GM12878 (cell line): ENCODE results near the gene RIOK1. TPM values are rescaled to one million over a fixed set of nuclear protein-coding genes. Genes with fewer than 3 reads are reported as not detected.

Experiments used
- ATAC-seq: fragments of 200-7000 bp; cut with Tn5 transposase; 3 replicates; pipeline ENCODE4 v1.9.1; 2020; ENCODE audit warnings: mild to moderate bottlenecking, moderate library complexity
- BruUV-seq: library from RNA; stranded (reverse); fragments of 400-500 nt; replicated peaks from 2 replicates; lab custom pipeline; 2021; lab: Mats Ljungman, UMichigan
- CTCF ChIA-PET: fragments of 300-600 bp; sonication (Branson Sonifier 250); formaldehyde crosslinking; extraction: SDS; loops from one replicate; lab custom pipeline; 2021; ENCODE audit warnings: inconsistent platforms; lab: Yijun Ruan, JAX
- POLR2A ChIA-PET: fragments of 350-600 bp; formaldehyde crosslinking; extraction: SDS; loops from one replicate; lab custom pipeline; 2021; ENCODE audit warnings: inconsistent platforms; lab: Charles Lee
- RAD21 ChIA-PET: fragments of 300-600 bp; sonication (Branson Sonifier 250); formaldehyde crosslinking; loops from one replicate; lab custom pipeline; 2023; ENCODE audit warnings: antibody characterized with exemption; ENCODE audit not compliant: unreplicated experiment; lab: Charles Lee
- SMC1A ChIA-PET: fragments of 300-600 bp; sonication (Branson Sonifier 250); formaldehyde crosslinking; loops from one replicate; lab custom pipeline; 2023; ENCODE audit not compliant: unreplicated experiment, uncharacterized antibody; lab: Charles Lee
- DNase-seq: peaks from one replicate; pipeline ENCODE4 v3.0.0-alpha.2; 2011; ENCODE audit warnings: low read depth, low spot score
- FAIRE-seq: peaks from 3 replicates; lab custom pipeline; 2011; peaks lifted over from hg19 to GRCh38; lab: Jason Lieb, UNC
- H2AFZ ChIP-seq: 2 replicates; pipeline ENCODE4 v1.6.0; 2011; ENCODE audit warnings: low read depth, low read length, control low read depth; ENCODE audit not compliant: control insufficient read depth
- H3K27ac ChIP-seq: 2 replicates; pipeline ENCODE4 v1.5.1; 2011; ENCODE audit warnings: control low read depth; ENCODE audit not compliant: control insufficient read depth, insufficient read depth
- H3K27me3 ChIP-seq, 2 experiments: replicated peaks in 1 of 2; 2 replicates each; pipeline versions ENCODE4 v1.6.0 to v1.6.1; 2011; ENCODE audit warnings: low read length in 1 of 2; ENCODE audit not compliant: control insufficient read depth in 2 of 2, insufficient read depth in 2 of 2
- H3K36me3 ChIP-seq, 2 experiments: 2 replicates each; pipeline ENCODE4 v1.5.1; 2011; ENCODE audit warnings: low read length in 1 of 2; ENCODE audit not compliant: control insufficient read depth in 2 of 2, insufficient read depth in 2 of 2
- H3K4me1 ChIP-seq: 2 replicates; pipeline ENCODE4 v1.6.1; 2011; ENCODE audit warnings: mild to moderate bottlenecking, low read length, moderate library complexity, mixed read lengths; ENCODE audit not compliant: control insufficient read depth, insufficient read depth
- H3K4me2 ChIP-seq: 2 replicates; pipeline ENCODE4 v1.6.0; 2011; ENCODE audit warnings: control low read depth; ENCODE audit not compliant: control insufficient read depth, insufficient read depth
- H3K4me3 ChIP-seq: fragments of 200-600 bp; sonication (generic); 2 replicates; pipeline ENCODE4 v1.5.1; 2016
- H3K79me2 ChIP-seq: 2 replicates; pipeline ENCODE4 v1.6.0; 2011; ENCODE audit warnings: low read length; ENCODE audit not compliant: control insufficient read depth, insufficient read depth
- H3K9ac ChIP-seq: 2 replicates; pipeline ENCODE4 v1.8.0; 2011; ENCODE audit warnings: low read length, control low read depth, mixed read lengths; ENCODE audit not compliant: control insufficient read depth, insufficient read depth
- H3K9me3 ChIP-seq: replicated peaks from 3 replicates; pipeline ENCODE4 v1.5.1; 2011; ENCODE audit warnings: mild to moderate bottlenecking, low read length; ENCODE audit not compliant: control insufficient read depth, insufficient read depth
- H4K20me1 ChIP-seq: 2 replicates; pipeline ENCODE4 v1.6.0; 2011; ENCODE audit not compliant: control insufficient read depth, insufficient read depth
- CEBPB ChIP-seq, 2 experiments: fragments of 150-350 bp in 1 of 2; IDR thresholded peaks; 2 replicates each; pipeline ENCODE4 v1.6.1; 2012 to 2014; ENCODE audit warnings: low read depth in 2 of 2, low read length in 2 of 2, borderline replicate concordance in 1 of 2, inconsistent platforms in 1 of 2
- CHD4 ChIP-seq: fragments of 200-600 bp; sonication (generic); IDR thresholded peaks from 2 replicates; pipeline ENCODE4 v1.6.1; 2016; ENCODE audit warnings: mild to moderate bottlenecking
- CUX1 ChIP-seq: IDR thresholded peaks from 2 replicates; pipeline ENCODE4 v1.6.1; 2012; ENCODE audit warnings: improper control_type of control experiment, low read depth, low read length; ENCODE audit not compliant: insufficient replicate concordance
- EED ChIP-seq: sonication (generic); IDR thresholded peaks from 2 replicates; pipeline ENCODE4 v1.6.1; 2016; ENCODE audit warnings: antibody characterized with exemption, low read depth
- ETV6 ChIP-seq, 2 experiments: fragments of 450-650 bp in 1 of 2; IDR thresholded peaks in 1 of 2; conservative IDR thresholded peaks in 1 of 2; 2 replicates each; pipeline ENCODE4 v1.6.1; 2014; ENCODE audit warnings: antibody characterized with exemption in 1 of 2, borderline replicate concordance in 1 of 2, low read depth in 1 of 2, mild to moderate bottlenecking in 1 of 2, moderate library complexity in 1 of 2
- JUND ChIP-seq: IDR thresholded peaks from 2 replicates; pipeline ENCODE4 v1.6.1; 2012; ENCODE audit warnings: low read depth, mild to moderate bottlenecking, low read length, improper control_type of control experiment, moderate library complexity
- MXI1 ChIP-seq: fragments of 150-350 bp; IDR thresholded peaks from 2 replicates; pipeline ENCODE4 v1.6.1; 2011; ENCODE audit warnings: low read depth, mild to moderate bottlenecking, inconsistent platforms, low read length, improper control_type of control experiment
- POLR2AphosphoS2 ChIP-seq: IDR thresholded peaks from 2 replicates; pipeline ENCODE4 v1.6.1; 2011; ENCODE audit warnings: low read depth, mild to moderate bottlenecking, low read length, improper control_type of control experiment, moderate library complexity
- SPI1 ChIP-seq: IDR thresholded peaks from 2 replicates; pipeline ENCODE4 v1.6.1; 2011; ENCODE audit warnings: low read depth, mild to moderate bottlenecking, low read length, moderate library complexity, borderline replicate concordance; ENCODE audit not compliant: insufficient read depth
- YY1 ChIP-seq: IDR thresholded peaks from 2 replicates; pipeline ENCODE4 v1.6.1; 2011; ENCODE audit warnings: low read depth, mild to moderate bottlenecking, low read length
- WGBS: methylation state at CpG from one replicate; pipeline ENCODE4 v1.1.6; 2016; ENCODE audit warnings: low lambda C conversion rate; ENCODE audit not compliant: insufficient replicate concordance, insufficient coverage; ENCODE audit errors: missing lambda C conversion rate; 5-methylcytosine and 5-hydroxymethylcytosine counted together
- in situ Hi-C: fragments of 300-500 bp; cut with MboI; formaldehyde crosslinking; loops from 9 replicates; pipeline ENCODE4 v1.14.3; 2018; ENCODE audit warnings: mixed read lengths
- intact Hi-C: fragments of 100-400 bp; cut with micrococcal nuclease; formaldehyde crosslinking; loops from one replicate; pipeline ENCODE4 v1.14.2; 2022; ENCODE audit not compliant: unreplicated experiment
- polyA plus RNA-seq, 11 experiments: library from polyadenylated mRNA; depleted of rRNA in 4 of 11; unstranded in 6 of 11; stranded (reverse) in 5 of 11; fragments of >200 nt; fragmentation: Nextera tagmentation in 4 of 11; fragmentation: Illumina TruSeq in 1 of 11; extraction: Ambion mirVana in 4 of 11; extraction: Trizol in 1 of 11; gene quantifications; 1 replicate in 1 of 11; 2 replicates in 10 of 11; pipeline versions ENCODE4 v1.2.1 to v1.2.3, GENCODE V29; 2011 to 2016; ENCODE audit warnings: inconsistent platforms in 2 of 11, missing spikeins in 2 of 11, low read depth in 1 of 11
- total RNA-seq, 4 experiments: library from RNA; depleted of rRNA in 3 of 4; stranded (reverse); fragments of >200 nt in 3 of 4; fragmentation: Illumina TruSeq in 1 of 4; extraction: Trizol in 1 of 4; gene quantifications; 2 replicates each; pipeline versions ENCODE4 v1.2.1 to v1.2.3, GENCODE V29; 2013 to 2021
- TF ChIP-seq, protein P1 (sequence below): fragments of 450-650 bp; conservative IDR thresholded peaks from 2 replicates; pipeline ENCODE4 v1.6.1; 2017; ENCODE audit warnings: mild to moderate bottlenecking, moderate library complexity
- TF ChIP-seq, protein P2 (sequence below): fragments of 450-650 bp; IDR thresholded peaks from 2 replicates; pipeline ENCODE4 v1.6.1; 2017; ENCODE audit warnings: mild to moderate bottlenecking, low read depth, inconsistent platforms; ENCODE audit not compliant: poor library complexity, severe bottlenecking
- TF ChIP-seq, protein P3 (sequence below): IDR thresholded peaks from 2 replicates; pipeline ENCODE4 v1.6.1; 2012; ENCODE audit warnings: low read depth, low read length, improper control_type of control experiment

RIOK1 gene
- total and polyA plus RNA-seq, 10 of the 15 experiments (the other 5 are each of a cell fraction or from before 2014, with no cell fraction given) = 16.1 to 44.6 (median 33.7) TPM

GRCh38 chr6:7411328-7411727 is 21.7 kb downstream of the RIOK1 start:
- WGBS = 24% methylated on average over 2 of the region's 2 CpGs
- CTCF ChIA-PET = interaction anchor here (0.8 to 1.3 kb wide), 2 partner anchors 15 to 715 kb away, joined by 3 read pairs; no protein-coding TSS in a partner anchor
- intact Hi-C loops = no loop called here
- no peak for TF ChIP-seq YY1
- no peak for TF ChIP-seq CHD4
- TF ChIP-seq CEBPB (IDR thresholded peaks at IDR 0.05; ENCODE audit: borderline replicate concordance in 1 of 2, low read depth in 2 of 2, low read length in 2 of 2) = no peak
- TF ChIP-seq, protein P1, sequence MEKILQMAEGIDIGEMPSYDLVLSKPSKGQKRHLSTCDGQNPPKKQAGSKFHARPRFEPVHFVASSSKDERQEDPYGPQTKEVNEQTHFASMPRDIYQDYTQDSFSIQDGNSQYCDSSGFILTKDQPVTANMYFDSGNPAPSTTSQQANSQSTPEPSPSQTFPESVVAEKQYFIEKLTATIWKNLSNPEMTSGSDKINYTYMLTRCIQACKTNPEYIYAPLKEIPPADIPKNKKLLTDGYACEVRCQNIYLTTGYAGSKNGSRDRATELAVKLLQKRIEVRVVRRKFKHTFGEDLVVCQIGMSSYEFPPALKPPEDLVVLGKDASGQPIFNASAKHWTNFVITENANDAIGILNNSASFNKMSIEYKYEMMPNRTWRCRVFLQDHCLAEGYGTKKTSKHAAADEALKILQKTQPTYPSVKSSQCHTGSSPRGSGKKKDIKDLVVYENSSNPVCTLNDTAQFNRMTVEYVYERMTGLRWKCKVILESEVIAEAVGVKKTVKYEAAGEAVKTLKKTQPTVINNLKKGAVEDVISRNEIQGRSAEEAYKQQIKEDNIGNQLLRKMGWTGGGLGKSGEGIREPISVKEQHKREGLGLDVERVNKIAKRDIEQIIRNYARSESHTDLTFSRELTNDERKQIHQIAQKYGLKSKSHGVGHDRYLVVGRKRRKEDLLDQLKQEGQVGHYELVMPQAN = no peak
- TF ChIP-seq MXI1 = no peak
- TF ChIP-seq EED = no peak
- TF ChIP-seq SPI1 = no peak
- TF ChIP-seq, protein P2, sequence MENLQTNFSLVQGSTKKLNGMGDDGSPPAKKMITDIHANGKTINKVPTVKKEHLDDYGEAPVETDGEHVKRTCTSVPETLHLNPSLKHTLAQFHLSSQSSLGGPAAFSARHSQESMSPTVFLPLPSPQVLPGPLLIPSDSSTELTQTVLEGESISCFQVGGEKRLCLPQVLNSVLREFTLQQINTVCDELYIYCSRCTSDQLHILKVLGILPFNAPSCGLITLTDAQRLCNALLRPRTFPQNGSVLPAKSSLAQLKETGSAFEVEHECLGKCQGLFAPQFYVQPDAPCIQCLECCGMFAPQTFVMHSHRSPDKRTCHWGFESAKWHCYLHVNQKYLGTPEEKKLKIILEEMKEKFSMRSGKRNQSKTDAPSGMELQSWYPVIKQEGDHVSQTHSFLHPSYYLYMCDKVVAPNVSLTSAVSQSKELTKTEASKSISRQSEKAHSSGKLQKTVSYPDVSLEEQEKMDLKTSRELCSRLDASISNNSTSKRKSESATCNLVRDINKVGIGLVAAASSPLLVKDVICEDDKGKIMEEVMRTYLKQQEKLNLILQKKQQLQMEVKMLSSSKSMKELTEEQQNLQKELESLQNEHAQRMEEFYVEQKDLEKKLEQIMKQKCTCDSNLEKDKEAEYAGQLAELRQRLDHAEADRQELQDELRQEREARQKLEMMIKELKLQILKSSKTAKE = no peak
- no peak for TF ChIP-seq ETV6 (conservative IDR thresholded peaks at IDR 0.05 in 1 of 2, IDR thresholded peaks at IDR 0.05 in 1 of 2; ENCODE audit: borderline replicate concordance in 1 of 2, low read depth in 1 of 2)
- TF ChIP-seq, protein P3, sequence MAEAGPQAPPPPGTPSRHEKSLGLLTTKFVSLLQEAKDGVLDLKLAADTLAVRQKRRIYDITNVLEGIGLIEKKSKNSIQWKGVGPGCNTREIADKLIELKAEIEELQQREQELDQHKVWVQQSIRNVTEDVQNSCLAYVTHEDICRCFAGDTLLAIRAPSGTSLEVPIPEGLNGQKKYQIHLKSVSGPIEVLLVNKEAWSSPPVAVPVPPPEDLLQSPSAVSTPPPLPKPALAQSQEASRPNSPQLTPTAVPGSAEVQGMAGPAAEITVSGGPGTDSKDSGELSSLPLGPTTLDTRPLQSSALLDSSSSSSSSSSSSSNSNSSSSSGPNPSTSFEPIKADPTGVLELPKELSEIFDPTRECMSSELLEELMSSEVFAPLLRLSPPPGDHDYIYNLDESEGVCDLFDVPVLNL = no peak
- no peak for TF ChIP-seq JUND
- TF ChIP-seq POLR2AphosphoS2 = no peak
- TF ChIP-seq CUX1 = no peak

More at GRCh38 chr6:7411328-7411727, 21.7 kb downstream of the RIOK1 start:
- H4K20me1 ChIP-seq = no peaks in the 10 kb centered on the region
- no peak overlapping the region for H3K9ac ChIP-seq
- H3K4me1 ChIP-seq = no peaks in the 10 kb centered on the region
- POLR2A ChIA-PET = no interaction called here
- RAD21 ChIA-PET = interaction anchor here (0.9 kb wide), 1 partner anchor 552 kb away, joined by 3 read pairs; no protein-coding TSS in a partner anchor
- no peak overlapping the region for H2AFZ ChIP-seq
- no peak overlapping the region for H3K4me2 ChIP-seq
- no peaks in the 10 kb centered on the region for H3K79me2 ChIP-seq
- no peaks in the 10 kb centered on the region for H3K9me3 ChIP-seq
- FAIRE-seq (no peak), DNase-seq (no peak), ATAC-seq (no peak)
- no peak overlapping the region for H3K27ac ChIP-seq
- peaks cover 11 to 43% of the 10 kb centered on the region in 2 experiments for H3K36me3 ChIP-seq
- H3K4me3 ChIP-seq = no peak overlapping the region
- BruUV-seq = no TSS peak
- H3K27me3 ChIP-seq = no peaks in the 10 kb centered on the region
- in situ Hi-C loops = no loop called here
- SMC1A ChIA-PET = interaction anchor here (1.2 to 1.5 kb wide), 3 partner anchors 15 to 21 kb away, joined by 3 to 4 read pairs (median 4); partner anchors contain the start of gene RIOK1
